ENCODE results near the gene PHACTR1. TPM values are rescaled to one million over a fixed set of nuclear protein-coding genes. Genes with fewer than 3 reads are reported as not detected.

The PHACTR1 gene
- total RNA-seq, 1 experiment from 2014 or later: not detected

DNA sequence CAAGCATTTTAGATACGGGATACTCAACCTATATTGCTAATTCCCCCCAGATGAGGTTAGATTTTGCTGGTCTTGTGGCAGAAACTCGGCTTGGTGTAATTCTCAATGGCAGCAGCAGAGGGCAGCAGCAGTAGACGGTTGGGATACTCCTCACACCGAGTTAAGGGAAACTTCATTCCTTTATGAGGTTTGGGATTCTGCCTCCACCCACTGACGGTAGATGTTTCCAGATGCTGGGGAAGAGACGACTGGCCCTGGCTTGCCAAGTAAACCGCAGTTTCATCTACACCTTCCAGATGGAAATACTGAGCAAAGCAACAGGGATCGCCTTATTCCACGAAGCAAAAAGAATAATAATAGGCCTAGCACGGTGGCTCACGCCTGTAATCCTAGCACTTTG is 620.0 kb downstream of the PHACTR1 start:
- Histone ChIP-seq H4K20me1 (ENCODE audit: low read length) (no peaks in the 10 kb centered on the region), H3K4me2 (ENCODE audit: low read length) (no peak overlapping the region), H3K4me3 (ENCODE audit: low read length) (no peak overlapping the region), H3K79me2 (ENCODE audit: low read length) (no peaks in the 10 kb centered on the region), H3K27ac (ENCODE audit: low read length) (no peak overlapping the region), H2AFZ (ENCODE audit: low read length) (no peak overlapping the region), H3K9ac (ENCODE audit: low read length) (no peak overlapping the region), H3K4me1 (ENCODE audit: insufficient read depth, low read length) (peaks cover 9% of the 10 kb centered on the region), H3K9me2 (replicated peaks; ENCODE audit: low read length) (no peaks in the 10 kb centered on the region), H3K9me3 (ENCODE audit: low read length) (no peaks in the 10 kb centered on the region), H3F3A (ENCODE audit: low read length, unreplicated experiment) (no peaks in the 10 kb centered on the region), H3K27me3 (ENCODE audit: low read length) (no peaks in the 10 kb centered on the region), H3K36me3 (ENCODE audit: low read depth, low read length) (no peaks in the 10 kb centered on the region)
- ChIA-PET POLR2A (ENCODE audit: unreplicated experiment) (no interaction called here), CTCF (no interaction called here)
- peak; percentile 68 for ATAC-seq
- BruUV-seq (replicated peaks): no TSS peak
- peak; percentile 93 for DNase-seq
- intact Hi-C loops (cut with micrococcal nuclease): loop anchor here (1.0 to 10.0 kb wide), 5 partner anchors 117 to 378 kb away; partner anchors contain the start of gene RANBP9
- TF ChIP-seq EZH2phosphoT487 (IDR thresholded peaks at IDR 0.05; ENCODE audit: borderline replicate concordance, low read length): no peak
- TF ChIP-seq, protein P1, sequence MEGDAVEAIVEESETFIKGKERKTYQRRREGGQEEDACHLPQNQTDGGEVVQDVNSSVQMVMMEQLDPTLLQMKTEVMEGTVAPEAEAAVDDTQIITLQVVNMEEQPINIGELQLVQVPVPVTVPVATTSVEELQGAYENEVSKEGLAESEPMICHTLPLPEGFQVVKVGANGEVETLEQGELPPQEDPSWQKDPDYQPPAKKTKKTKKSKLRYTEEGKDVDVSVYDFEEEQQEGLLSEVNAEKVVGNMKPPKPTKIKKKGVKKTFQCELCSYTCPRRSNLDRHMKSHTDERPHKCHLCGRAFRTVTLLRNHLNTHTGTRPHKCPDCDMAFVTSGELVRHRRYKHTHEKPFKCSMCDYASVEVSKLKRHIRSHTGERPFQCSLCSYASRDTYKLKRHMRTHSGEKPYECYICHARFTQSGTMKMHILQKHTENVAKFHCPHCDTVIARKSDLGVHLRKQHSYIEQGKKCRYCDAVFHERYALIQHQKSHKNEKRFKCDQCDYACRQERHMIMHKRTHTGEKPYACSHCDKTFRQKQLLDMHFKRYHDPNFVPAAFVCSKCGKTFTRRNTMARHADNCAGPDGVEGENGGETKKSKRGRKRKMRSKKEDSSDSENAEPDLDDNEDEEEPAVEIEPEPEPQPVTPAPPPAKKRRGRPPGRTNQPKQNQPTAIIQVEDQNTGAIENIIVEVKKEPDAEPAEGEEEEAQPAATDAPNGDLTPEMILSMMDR (conservative IDR thresholded peaks at IDR 0.05; ENCODE audit: low read depth, low read length): peak; percentile 91

- intact Hi-C loops (cut with micrococcal nuclease): loop anchor here (10.0 kb wide), 1 partner anchor 377 kb away; the partner anchor contains the start of gene RANBP9
- no peak overlapping the region for H3K4me3 ChIP-seq (ENCODE audit: low read length)
- no peaks in the 10 kb centered on the region for H3K36me3 ChIP-seq (ENCODE audit: low read depth, low read length)
- no peaks in the 10 kb centered on the region; the same call in 1 of the 2 replicates for H3K4me1 ChIP-seq (ENCODE audit: insufficient read depth, low read length)
- DNase-seq (no peak), ATAC-seq (no peak)
- no peaks in the 10 kb centered on the region for H4K20me1 ChIP-seq (ENCODE audit: low read length)
- H3F3A ChIP-seq (ENCODE audit: low read length, unreplicated experiment): no peaks in the 10 kb centered on the region
- no peaks in the 10 kb centered on the region for H3K9me2 ChIP-seq (replicated peaks; ENCODE audit: low read length)
- no peak overlapping the region for H2AFZ ChIP-seq (ENCODE audit: low read length)
- no peaks in the 10 kb centered on the region for H3K9me3 ChIP-seq (ENCODE audit: low read length)
- H3K27me3 ChIP-seq (ENCODE audit: low read length): no peaks in the 10 kb centered on the region
- ChIA-PET POLR2A (ENCODE audit: unreplicated experiment) (no interaction called here), CTCF (interaction anchor here (1.0 kb wide), 1 partner anchor 148 kb away, joined by 3 read pairs; no protein-coding TSS in a partner anchor)
- no peak overlapping the region for H3K27ac ChIP-seq (ENCODE audit: low read length)
- H3K9ac ChIP-seq (ENCODE audit: low read length): no peak overlapping the region
- no peaks in the 10 kb centered on the region for H3K79me2 ChIP-seq (ENCODE audit: low read length)
- BruUV-seq (replicated peaks): no TSS peak
- TF ChIP-seq EZH2 (IDR thresholded peaks at IDR 0.05; ENCODE audit: low read length, unreplicated experiment) (no peak), EZH2phosphoT487 (IDR thresholded peaks at IDR 0.05; ENCODE audit: borderline replicate concordance, low read length) (no peak)
- TF ChIP-seq, protein P1 (conservative IDR thresholded peaks at IDR 0.05; ENCODE audit: low read depth, low read length): no peak
- H3K4me2 ChIP-seq (ENCODE audit: low read length): no peak overlapping the region
Measured at GRCh38 chr6:13338038-13338437, 621.5 kb downstream of the PHACTR1 start.

Measured in PC-3 (cell line).